NCI-H82 (cell line): ENCODE measurements around the gene PRSS27.

Source experiments
- DNase-seq: peaks from one replicate; lab custom pipeline; 2025; lab: John Stamatoyannopoulos, UW

Gene PRSS27

GRCh38 chr16:2751577-2752034 lies 31.6 kb upstream of the PRSS27 start:
- peak; percentile 92 for DNase-seq

DNA sequence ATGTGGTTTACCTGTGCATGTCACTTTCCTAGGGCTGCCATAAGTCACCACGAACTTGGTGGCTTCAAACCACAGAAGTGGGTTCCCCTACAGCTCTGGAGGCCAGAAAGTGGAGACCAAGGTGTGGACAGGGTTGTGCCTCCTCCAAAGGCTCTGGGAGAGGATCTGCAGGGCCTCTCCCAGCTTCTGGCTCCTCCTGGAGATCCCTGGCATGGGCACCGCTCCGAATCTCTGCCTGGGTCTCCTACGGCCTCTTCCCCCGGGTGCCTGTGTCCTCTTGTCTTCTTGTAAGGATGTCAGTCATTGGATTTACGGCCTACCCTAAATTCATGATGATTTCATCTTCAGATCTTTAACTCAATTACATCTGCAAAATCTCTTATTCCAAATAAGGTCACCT lies 29.9 kb upstream of the PRSS27 start:
- DNase-seq: no peak

GRCh38 chr16:2749476-2749875 lies 29.5 kb upstream of the PRSS27 start:
- no peak for DNase-seq

- no peak for DNase-seq
Measured at GRCh38 chr16:2748757-2749455, 28.9 kb upstream of the PRSS27 start.

DNA sequence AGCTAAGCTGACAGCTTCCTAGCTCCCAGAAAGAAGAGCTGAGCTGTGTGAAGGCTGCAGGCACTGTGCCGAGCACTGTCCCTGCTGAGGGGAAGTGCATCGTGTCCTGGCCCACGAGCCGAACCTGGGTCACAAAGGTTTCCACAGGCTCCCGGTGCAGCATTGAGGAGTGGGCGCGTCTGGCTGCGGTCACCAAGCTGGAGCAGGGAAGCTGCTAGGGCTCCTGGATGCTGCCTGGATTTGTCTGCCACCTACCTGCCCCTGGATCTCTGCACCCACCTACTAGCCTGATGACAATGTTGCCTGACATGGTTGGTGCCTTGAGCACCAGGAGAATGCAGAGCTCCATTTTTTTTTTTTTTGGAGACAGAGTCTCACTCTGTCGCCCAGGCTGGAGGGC lies 25.9 kb upstream of the PRSS27 start:
- no peak for DNase-seq

DNA sequence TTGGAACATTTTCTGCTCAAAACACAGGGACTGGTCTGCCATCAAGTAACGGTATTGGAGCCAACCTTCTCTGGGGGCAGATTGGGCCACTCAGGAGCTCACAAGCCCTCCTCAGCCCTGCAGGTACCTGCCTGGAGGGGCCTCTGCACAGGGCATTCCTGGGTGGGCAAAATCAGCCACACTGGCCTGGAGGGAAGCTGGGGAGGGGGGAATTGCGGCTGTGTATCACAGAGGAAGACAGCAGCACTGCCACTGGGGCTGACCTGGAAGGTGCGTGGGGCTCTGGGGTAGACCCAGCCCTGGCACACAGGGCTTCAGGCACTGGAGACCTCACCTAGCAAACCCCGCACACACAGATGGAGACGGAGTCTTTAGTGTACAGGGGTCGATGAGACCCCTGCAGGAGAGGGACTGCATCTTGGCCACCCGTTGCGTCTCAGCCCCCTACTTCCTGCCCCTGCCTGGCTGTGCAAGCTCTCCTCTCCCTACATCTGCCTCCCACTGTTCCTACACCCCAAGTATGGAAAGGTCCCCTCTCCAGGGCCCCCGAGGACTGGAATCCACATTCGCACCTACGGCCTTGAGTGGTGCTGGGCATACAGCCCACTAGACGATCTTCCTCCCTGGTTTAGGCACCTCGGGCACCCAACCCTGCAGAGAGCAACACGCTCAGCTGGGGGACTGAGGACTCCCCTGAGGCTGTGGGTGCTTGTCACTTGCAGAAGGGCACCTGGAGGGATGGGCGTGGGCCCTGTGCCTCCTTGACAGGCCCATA lies 25.3 kb upstream of the PRSS27 start:
- no peak for DNase-seq

DNA sequence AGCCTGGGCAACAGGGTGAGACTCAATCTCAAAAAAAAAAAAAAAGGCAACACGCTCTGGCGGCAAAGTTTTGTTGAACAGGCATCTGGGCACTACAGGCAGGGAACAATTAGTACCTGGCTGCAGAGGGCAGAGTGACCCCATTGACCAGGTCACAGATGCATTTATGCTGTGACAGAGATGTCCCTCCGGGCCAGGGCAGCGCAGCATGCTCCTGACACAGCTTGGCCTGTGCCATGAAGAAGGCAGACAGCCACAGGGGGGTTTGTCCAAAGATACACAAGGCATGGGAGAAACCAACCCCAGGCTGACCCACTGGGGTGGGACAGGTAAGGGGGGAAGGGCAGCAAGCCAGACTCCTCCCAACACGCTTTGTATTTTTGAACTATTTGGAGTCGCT lies 24.7 kb upstream of the PRSS27 start:
- DNase-seq: no peak

DNA sequence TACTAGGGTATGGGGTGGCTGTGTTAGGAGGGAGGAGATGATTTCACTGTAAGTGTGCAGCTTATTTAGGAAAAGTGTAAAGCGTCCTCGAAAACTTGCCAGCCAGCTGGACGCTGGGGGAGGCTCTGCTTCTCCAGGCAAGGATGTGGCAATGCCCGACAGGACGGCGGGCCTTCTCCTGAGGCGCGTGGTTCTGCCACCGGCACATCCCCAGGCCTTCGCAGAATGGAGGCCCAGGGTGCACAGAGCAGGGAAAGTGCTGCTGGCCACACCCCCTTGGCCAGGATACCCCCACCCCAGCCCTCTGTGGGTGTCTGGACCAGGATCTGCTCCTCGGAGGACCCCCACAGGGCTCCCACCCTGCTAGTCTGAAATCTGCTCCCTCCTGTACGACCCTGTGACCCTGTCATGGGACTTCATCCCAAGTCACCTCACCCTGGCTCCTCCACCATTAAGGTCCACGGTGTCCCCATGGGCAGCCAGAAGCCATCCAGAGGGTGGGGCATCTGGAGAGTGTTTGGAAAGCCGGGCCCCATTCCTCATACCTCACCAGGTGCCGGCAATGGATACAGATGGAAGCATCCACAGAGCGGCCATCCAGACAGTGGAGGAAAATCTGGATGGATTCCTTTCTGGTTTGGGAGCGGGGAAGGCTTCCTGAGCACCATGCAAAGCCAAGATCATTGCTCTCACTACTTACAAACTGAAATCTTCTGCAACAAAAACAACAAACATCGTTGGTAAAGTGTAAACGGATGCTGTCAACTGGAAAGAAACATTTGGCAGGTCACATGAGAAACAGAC lies 23.2 kb upstream of the PRSS27 start:
- DNase-seq: no peak

DNA sequence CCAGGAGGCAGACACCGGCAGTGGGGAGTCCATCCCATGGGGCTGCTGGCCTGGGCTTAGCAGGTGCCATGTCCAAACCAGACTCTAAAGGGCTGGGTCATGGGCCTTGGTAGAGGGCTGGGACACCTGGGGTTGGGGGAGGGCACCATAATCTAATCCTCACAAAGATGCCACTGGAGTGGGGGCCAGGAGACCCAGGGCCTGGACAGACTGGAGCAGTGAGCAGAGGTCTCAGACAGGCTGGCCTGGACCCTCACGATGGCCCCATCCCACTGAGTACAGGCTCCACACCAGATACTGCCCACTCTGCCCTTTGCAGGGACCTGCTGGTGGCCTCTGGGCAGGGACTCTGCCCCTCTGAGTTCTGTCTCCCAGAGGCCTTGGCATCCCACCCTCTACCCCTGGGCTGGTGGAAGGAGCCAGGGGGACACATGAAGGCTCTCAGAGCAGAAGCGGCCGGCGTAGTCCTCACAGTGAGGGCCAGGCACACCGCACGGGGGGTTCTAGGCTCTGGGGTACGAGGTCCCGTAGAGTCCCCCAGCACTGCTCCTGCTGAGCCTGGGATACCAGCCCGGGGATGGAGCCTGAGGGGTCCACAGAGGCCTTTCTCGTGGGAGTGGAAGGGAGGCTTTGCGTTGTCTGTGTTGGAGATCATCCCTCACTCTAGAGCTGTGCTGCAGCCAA lies 22.4 kb upstream of the PRSS27 start:
- DNase-seq: no peak

- no peak for DNase-seq
Measured at GRCh38 chr16:2741168-2741567, 21.1 kb upstream of the PRSS27 start.

GRCh38 chr16:2740476-2740875 lies 20.5 kb upstream of the PRSS27 start:
- no peak for DNase-seq

DNA sequence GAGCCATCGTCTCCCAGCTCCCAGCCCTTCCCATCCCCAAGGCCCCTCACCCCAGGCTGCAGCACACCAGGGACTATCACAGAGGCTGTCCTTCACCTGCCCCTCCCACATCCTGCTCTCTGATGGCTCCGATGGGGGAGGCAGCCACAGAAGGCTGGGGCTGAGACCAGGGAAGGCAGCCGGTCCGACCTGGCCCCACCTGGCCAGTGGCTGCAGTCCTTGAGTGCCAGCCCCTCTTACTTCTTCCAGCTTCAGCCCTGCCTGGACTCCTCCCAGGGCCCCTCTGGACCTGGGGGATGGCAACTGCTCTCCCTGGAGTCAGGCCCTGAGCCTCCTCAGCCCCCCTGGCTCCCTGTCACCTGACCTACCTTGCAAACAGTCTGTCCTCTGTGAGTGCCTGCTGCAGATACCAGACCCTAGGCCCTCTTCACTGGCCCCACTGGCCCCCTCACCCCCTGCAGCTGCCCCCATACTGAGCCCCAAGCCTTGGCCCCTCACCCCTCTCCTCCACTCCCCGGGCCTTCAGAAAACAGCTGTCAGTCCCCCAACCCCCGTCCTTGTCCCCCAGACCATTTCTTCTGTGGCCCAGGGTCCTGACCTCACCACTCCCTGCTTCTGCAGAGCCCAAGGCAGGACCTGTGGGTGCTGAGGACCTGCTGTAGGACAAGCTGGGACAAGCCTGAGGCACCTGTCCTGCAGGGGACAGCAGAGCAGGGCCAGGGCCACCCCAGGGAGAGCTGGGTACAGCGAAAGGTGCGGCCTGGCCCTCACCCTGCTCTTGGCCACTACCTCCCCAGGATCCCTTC lies 19.8 kb upstream of the PRSS27 start:
- no peak for DNase-seq

- no peak for DNase-seq
Measured at GRCh38 chr16:2738615-2739014, 18.6 kb upstream of the PRSS27 start.

- no peak for DNase-seq
Measured at GRCh38 chr16:2737895-2738418, 17.9 kb upstream of the PRSS27 start.

- no peak for DNase-seq
Measured at GRCh38 chr16:2737238-2737605, 17.2 kb upstream of the PRSS27 start.

GRCh38 chr16:2736476-2737237 lies 16.6 kb upstream of the PRSS27 start:
- no peak for DNase-seq

DNA sequence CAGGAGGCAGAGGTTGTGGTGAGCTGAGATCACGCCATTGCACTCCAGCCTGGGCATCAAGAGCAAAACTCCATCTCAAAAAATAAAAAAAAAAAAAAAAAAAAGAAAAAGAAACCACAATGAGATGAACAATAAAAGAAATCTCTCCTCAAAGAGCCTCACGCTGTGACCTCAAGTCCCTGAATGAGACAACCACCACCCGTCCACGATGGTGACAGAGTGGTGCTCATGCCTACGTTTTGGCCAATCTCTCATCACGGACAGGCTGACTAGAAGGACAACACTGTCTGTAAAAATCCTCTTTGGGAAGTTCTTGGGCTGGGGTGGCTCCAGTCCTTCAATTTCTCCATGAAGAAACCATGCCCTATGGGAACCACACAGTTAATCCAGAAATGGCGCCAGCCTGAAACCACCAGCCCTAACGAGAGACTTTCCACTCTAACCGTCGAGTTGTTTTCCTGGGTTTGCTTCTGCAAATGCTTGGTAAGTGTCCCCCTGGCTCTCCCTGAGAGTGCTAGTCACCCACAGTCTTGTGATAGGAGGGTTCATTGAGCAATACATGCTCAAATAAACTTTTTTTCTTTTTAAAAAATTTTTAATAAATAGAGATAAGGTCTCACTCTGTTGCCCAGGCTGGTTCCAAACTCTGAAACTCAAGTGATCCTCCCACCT lies 15.0 kb upstream of the PRSS27 start:
- no peak for DNase-seq

DNA sequence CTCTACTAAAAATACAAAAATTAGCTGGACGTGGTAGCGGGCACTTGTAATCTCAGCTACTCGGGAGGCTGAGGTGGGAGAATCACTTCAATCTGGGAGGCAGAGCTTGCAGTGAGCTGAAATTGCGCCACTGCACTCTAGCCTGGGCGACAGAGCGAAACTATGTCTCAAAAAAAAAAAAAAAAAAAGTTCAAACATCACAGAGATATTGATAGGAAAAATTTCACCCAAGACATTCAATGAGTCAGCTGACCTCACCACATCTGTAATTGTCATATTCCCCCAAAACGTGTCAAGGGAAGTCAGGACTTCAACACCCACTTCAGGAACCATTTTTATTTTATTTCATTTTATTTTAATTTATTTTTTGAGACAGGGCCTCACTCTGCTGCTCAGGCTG lies 8.0 kb upstream of the PRSS27 start:
- DNase-seq: no peak

- DNase-seq: no peak
Measured at GRCh38 chr16:2726923-2727322, 6.9 kb upstream of the PRSS27 start.

DNA sequence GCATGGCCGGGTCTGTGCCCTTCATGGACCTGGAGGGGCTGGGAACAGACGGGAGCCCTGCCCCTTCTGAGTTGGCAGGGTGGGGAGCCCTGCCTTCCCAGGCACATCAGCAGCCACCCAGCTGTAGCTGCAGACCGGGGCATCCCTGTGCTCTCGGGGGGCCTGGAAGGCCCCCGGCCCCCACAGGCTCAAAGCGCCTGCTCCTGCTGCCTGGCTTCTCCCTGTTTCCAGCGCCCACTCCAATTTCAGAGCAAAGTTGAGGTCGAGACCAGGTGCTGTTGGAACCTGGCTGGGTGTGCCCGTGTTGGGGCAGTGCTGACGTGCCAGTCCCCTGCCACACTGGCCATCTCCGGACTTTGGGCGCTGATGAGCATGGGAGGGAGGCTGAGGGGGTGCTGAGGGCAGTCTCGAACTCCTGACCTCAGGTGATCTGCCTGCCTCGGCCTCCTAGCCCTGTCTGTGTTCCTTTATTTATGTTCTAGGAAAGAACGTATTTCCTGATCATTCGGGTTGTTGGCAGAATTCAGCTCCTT lies 4.9 kb upstream of the PRSS27 start:
- no peak for DNase-seq
